Smooth muscle cell (in vitro differentiated cells): ENCODE results near the gene COL4A2. TPM values are rescaled to one million over a fixed set of nuclear protein-coding genes. Genes with fewer than 3 reads are reported as not detected.

Source experiments
- DNase-seq: peaks from one replicate; lab custom pipeline; 2025; ENCODE audit not compliant: unreplicated experiment; lab: John Stamatoyannopoulos, UW
- H2AFZ ChIP-seq: fragments of 200-600 bp; sonication (generic); 2 replicates; pipeline ENCODE4 v1.6.0; 2016; ENCODE audit warnings: antibody characterized with exemption, low read depth, mild to moderate bottlenecking
- H3F3A ChIP-seq: fragments of 200-600 bp; sonication (generic); 2 replicates; pipeline ENCODE4 v1.6.0; 2017; ENCODE audit warnings: antibody characterized with exemption, low read depth
- H3K27ac ChIP-seq: fragments of 200-600 bp; sonication (generic); 2 replicates; pipeline ENCODE4 v1.5.1; 2016; ENCODE audit warnings: low read depth, mild to moderate bottlenecking
- H3K27me3 ChIP-seq: fragments of 200-600 bp; sonication (generic); 2 replicates; pipeline ENCODE4 v1.6.1; 2016; ENCODE audit warnings: low read depth, mild to moderate bottlenecking
- H3K36me3 ChIP-seq: fragments of 200-600 bp; sonication (generic); 2 replicates; pipeline ENCODE4 v1.5.1; 2016; ENCODE audit warnings: low read depth
- H3K4me1 ChIP-seq: fragments of 200-600 bp; sonication (generic); 2 replicates; pipeline ENCODE4 v1.5.1; 2016; ENCODE audit warnings: low read depth
- H3K4me2 ChIP-seq: fragments of 200-600 bp; sonication (generic); 2 replicates; pipeline ENCODE4 v1.6.0; 2016; ENCODE audit warnings: mild to moderate bottlenecking
- H3K4me3 ChIP-seq: fragments of 200-600 bp; sonication (generic); 2 replicates; pipeline ENCODE4 v1.5.1; 2016; ENCODE audit warnings: mild to moderate bottlenecking
- H3K79me2 ChIP-seq: fragments of 200-600 bp; sonication (generic); 2 replicates; pipeline ENCODE4 v1.6.0; 2016; ENCODE audit warnings: low read depth, mild to moderate bottlenecking
- H3K9ac ChIP-seq: fragments of 200-600 bp; sonication (generic); 2 replicates; pipeline ENCODE4 v1.6.0; 2016; ENCODE audit warnings: low read depth
- H3K9me3 ChIP-seq: fragments of 200-600 bp; sonication (generic); replicated peaks from 2 replicates; pipeline ENCODE4 v1.5.1; 2016; ENCODE audit warnings: low read depth
- H4K20me1 ChIP-seq: fragments of 200-600 bp; sonication (generic); 2 replicates; pipeline ENCODE4 v1.6.0; 2016; ENCODE audit warnings: low read depth
- CTCF ChIP-seq: fragments of 200-600 bp; sonication (generic); IDR thresholded peaks from 2 replicates; pipeline ENCODE4 v1.5.1; 2017; ENCODE audit warnings: borderline replicate concordance, mild to moderate bottlenecking, antibody characterized with exemption; ENCODE audit not compliant: insufficient read depth, poor library complexity, severe bottlenecking
- WGBS: methylation state at CpG from one replicate; pipeline ENCODE4 v1.1.7; 2016; ENCODE audit warnings: low lambda C conversion rate; 5-methylcytosine and 5-hydroxymethylcytosine counted together
- polyA plus RNA-seq: library from polyadenylated mRNA; unstranded; fragments of >200 nt; fragmentation: Nextera tagmentation; extraction: Ambion mirVana; gene quantifications from 2 replicates; pipeline ENCODE4 v1.2.1, GENCODE V29; 2016
- total RNA-seq: library from RNA; depleted of rRNA; stranded (reverse); fragments of >200 nt; gene quantifications from 2 replicates; pipeline ENCODE4 v1.2.3, GENCODE V29; 2014

Gene COL4A2
- total and polyA plus RNA-seq, 2 experiments from 2014 or later, result 1,456 to 2,786 TPM

- no peak for TF ChIP-seq CTCF
Observed at GRCh38 chr13:110326263-110326904, 19.3 kb downstream of the COL4A2 start.

GRCh38 chr13:110327051-110327721 lies 20.1 kb downstream of the COL4A2 start:
- Histone ChIP-seq H2AFZ (no peak overlapping the region), H3K27me3 (no peaks in the 10 kb centered on the region), H3F3A (peaks cover 82% of the 10 kb centered on the region), H3K79me2 (peaks cover 100% of the 10 kb centered on the region), H3K9me3 (no peaks in the 10 kb centered on the region), H3K4me1 (peaks cover 66% of the 10 kb centered on the region), H3K36me3 (no peaks in the 10 kb centered on the region), H3K4me3 (no peak overlapping the region), H3K4me2 (peak overlapping the region; percentile 24), H4K20me1 (peaks cover 100% of the 10 kb centered on the region), H3K9ac (peak overlapping the region; percentile 13), H3K27ac (peak overlapping the region; percentile 96)
- TF ChIP-seq CTCF, result no peak
- 29% methylated on average over 7 of the region's 7 CpGs for WGBS
- no peak for DNase-seq

More at GRCh38 chr13:110326263-110326904, 19.3 kb downstream of the COL4A2 start:
- Histone ChIP-seq H3K36me3 (no peaks in the 10 kb centered on the region), H3K9me3 (no peaks in the 10 kb centered on the region), H2AFZ (no peak overlapping the region), H3K27me3 (no peaks in the 10 kb centered on the region), H3K4me1 (peaks cover 59% of the 10 kb centered on the region), H3K4me2 (peak overlapping the region; percentile 24), H3K9ac (no peak overlapping the region), H4K20me1 (peaks cover 100% of the 10 kb centered on the region), H3K79me2 (peaks cover 100% of the 10 kb centered on the region), H3F3A (peaks cover 84% of the 10 kb centered on the region), H3K4me3 (no peak overlapping the region), H3K27ac (peak overlapping the region; percentile 96)
- 65% methylated on average over 12 of the region's 12 CpGs for WGBS
- DNase-seq, result no peak

GRCh38 chr13:110328573-110328972 lies 21.5 kb downstream of the COL4A2 start:
- H3K27me3 ChIP-seq, result no peaks in the 10 kb centered on the region
- 83% methylated on average over 10 of the region's 10 CpGs for WGBS
- H3K4me3 ChIP-seq, result no peak overlapping the region
- peaks cover 82% of the 10 kb centered on the region for H3F3A ChIP-seq
- peak overlapping the region; percentile 96 for H3K27ac ChIP-seq
- no peaks in the 10 kb centered on the region for H3K9me3 ChIP-seq
- no peaks in the 10 kb centered on the region for H3K36me3 ChIP-seq
- H3K9ac ChIP-seq, result peak overlapping the region; percentile 1
- TF ChIP-seq CTCF, result no peak
- no peak for DNase-seq
- peaks cover 63% of the 10 kb centered on the region for H3K4me1 ChIP-seq
- peak overlapping the region; percentile 67 for H3K4me2 ChIP-seq
- H2AFZ ChIP-seq, result no peak overlapping the region
- H3K79me2 ChIP-seq, result peaks cover 100% of the 10 kb centered on the region
- peaks cover 100% of the 10 kb centered on the region for H4K20me1 ChIP-seq
